OCI-LY3 (cell line): ENCODE measurements around the gene SMAD7.

Experiments
- EZH2phosphoT487 ChIP-seq: fragments of 200-600 bp; shearing (Covaris generic); IDR thresholded peaks from 2 replicates; pipeline ENCODE4 v1.6.1; 2018; ENCODE audit warnings: antibody characterized with exemption, mixed run types, low read depth
- TF ChIP-seq, protein P1 (sequence below): fragments of 200-600, 300-600 bp; sonication (generic); IDR thresholded peaks from 2 replicates; pipeline ENCODE4 v1.5.1; 2014; ENCODE audit warnings: antibody characterized with exemption, low read length, low read depth

GRCh38 chr18:48913775-48914174 lies 37.0 kb downstream of the SMAD7 start:
- TF ChIP-seq, protein P1, sequence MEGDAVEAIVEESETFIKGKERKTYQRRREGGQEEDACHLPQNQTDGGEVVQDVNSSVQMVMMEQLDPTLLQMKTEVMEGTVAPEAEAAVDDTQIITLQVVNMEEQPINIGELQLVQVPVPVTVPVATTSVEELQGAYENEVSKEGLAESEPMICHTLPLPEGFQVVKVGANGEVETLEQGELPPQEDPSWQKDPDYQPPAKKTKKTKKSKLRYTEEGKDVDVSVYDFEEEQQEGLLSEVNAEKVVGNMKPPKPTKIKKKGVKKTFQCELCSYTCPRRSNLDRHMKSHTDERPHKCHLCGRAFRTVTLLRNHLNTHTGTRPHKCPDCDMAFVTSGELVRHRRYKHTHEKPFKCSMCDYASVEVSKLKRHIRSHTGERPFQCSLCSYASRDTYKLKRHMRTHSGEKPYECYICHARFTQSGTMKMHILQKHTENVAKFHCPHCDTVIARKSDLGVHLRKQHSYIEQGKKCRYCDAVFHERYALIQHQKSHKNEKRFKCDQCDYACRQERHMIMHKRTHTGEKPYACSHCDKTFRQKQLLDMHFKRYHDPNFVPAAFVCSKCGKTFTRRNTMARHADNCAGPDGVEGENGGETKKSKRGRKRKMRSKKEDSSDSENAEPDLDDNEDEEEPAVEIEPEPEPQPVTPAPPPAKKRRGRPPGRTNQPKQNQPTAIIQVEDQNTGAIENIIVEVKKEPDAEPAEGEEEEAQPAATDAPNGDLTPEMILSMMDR = no peak
- TF ChIP-seq EZH2phosphoT487 = no peak
